Omental fat pad (tissue), 4 donors: Measurements from ENCODE around the gene CD47. TPM values are rescaled to one million over a fixed set of nuclear protein-coding genes. Genes with fewer than 3 reads are reported as not detected.

ENCODE experiments used
- ATAC-seq: fragments of 150-250 bp; one replicate; pipeline ENCODE4 v1.9.1; 2016; ENCODE audit warnings: mild to moderate bottlenecking, moderate library complexity; ENCODE audit not compliant: low FRiP score
- DNase-seq: peaks from one replicate; pipeline ENCODE4 v3.0.0-alpha.2; 2019; ENCODE audit warnings: low spot score
- CTCF ChIP-seq, 3 donors: fragments of 450-650 bp; IDR thresholded peaks; one replicate each; pipeline ENCODE4 v1.5.1; 2016 to 2017; ENCODE audit warnings: antibody characterized with exemption in 3 of 3, mild to moderate bottlenecking in 3 of 3, moderate library complexity in 2 of 3
- total RNA-seq, 4 donors: library from RNA; depleted of rRNA; stranded (reverse); fragments of >200 nt; gene quantifications; one replicate each; pipeline ENCODE4 v1.1.0, GENCODE V29; 2016

Gene CD47
- total RNA-seq, 4 donors from 2014 or later, result 42.7 to 58.7 (median 56.0) TPM

GRCh38 chr3:108070356-108070755 lies 20.5 kb downstream of the CD47 start:
- ATAC-seq, result no peak
- no peak for DNase-seq
- TF ChIP-seq CTCF (IDR thresholded peaks at IDR 0.05), result no peak

- no peak for TF ChIP-seq CTCF (IDR thresholded peaks at IDR 0.05)
- DNase-seq (no peak), ATAC-seq (no peak)
Observed at GRCh38 chr3:108067768-108068167, 23.1 kb downstream of the CD47 start.

GRCh38 chr3:108065096-108065495 lies 25.7 kb downstream of the CD47 start:
- DNase-seq (no peak), ATAC-seq (no peak)
- TF ChIP-seq CTCF (IDR thresholded peaks at IDR 0.05), result no peak

- TF ChIP-seq CTCF (IDR thresholded peaks at IDR 0.05), result no peak
- ATAC-seq (no peak), DNase-seq (no peak)
Observed at GRCh38 chr3:108064293-108064887, 26.4 kb downstream of the CD47 start.

GRCh38 chr3:108062051-108062450 lies 28.8 kb downstream of the CD47 start:
- DNase-seq, result no peak
- ATAC-seq, result no peak
- TF ChIP-seq CTCF (IDR thresholded peaks at IDR 0.05), result no peak

GRCh38 chr3:108060331-108060730 lies 30.5 kb downstream of the CD47 start:
- TF ChIP-seq CTCF (IDR thresholded peaks at IDR 0.05), result no peak
- no peak for ATAC-seq
- no peak for DNase-seq

- ATAC-seq, result no peak
- TF ChIP-seq CTCF (IDR thresholded peaks at IDR 0.05), result no peak
Observed at GRCh38 chr3:108055931-108056330, 34.9 kb downstream of the CD47 start.

More at GRCh38 chr3:108055931-108056330, 34.9 kb downstream of the CD47 start:
- DNase-seq, result no peak
